GM12878 (cell line): Measurements from ENCODE around the gene ATG9A. TPM values are rescaled to one million over a fixed set of nuclear protein-coding genes. Genes with fewer than 3 reads are reported as not detected.
A peak's percentile ranks its signal among the peaks of the same experiment; 100 is the strongest.

Source experiments
- ATF7 ChIP-seq: fragments of 450-650 bp; IDR thresholded peaks from 2 replicates; pipeline ENCODE4 v1.6.1; 2016; ENCODE audit warnings: low read depth, mild to moderate bottlenecking
- BHLHE40 ChIP-seq, 2 experiments: fragments of 450-650 bp in 1 of 2; IDR thresholded peaks; 2 replicates each; pipeline ENCODE4 v1.6.1; 2011 to 2017; ENCODE audit warnings: low read depth in 2 of 2, borderline replicate concordance in 1 of 2, improper control_type of control experiment in 1 of 2, low read length in 1 of 2, mild to moderate bottlenecking in 1 of 2
- E4F1 ChIP-seq: fragments of 450-650 bp; IDR thresholded peaks from 2 replicates; pipeline ENCODE4 v1.6.1; 2018; ENCODE audit warnings: borderline replicate concordance, mild to moderate bottlenecking; ENCODE audit not compliant: partially characterized antibody
- GATAD2B ChIP-seq: fragments of 450-650 bp; conservative IDR thresholded peaks from 2 replicates; pipeline ENCODE4 v1.6.1; 2017; ENCODE audit warnings: low read depth, mild to moderate bottlenecking, moderate library complexity
- IKZF1 ChIP-seq: fragments of 450-650 bp; conservative IDR thresholded peaks from 2 replicates; pipeline ENCODE4 v1.6.1; 2017; ENCODE audit warnings: antibody characterized with exemption, mild to moderate bottlenecking
- KLF5 ChIP-seq: fragments of 450-650 bp; IDR thresholded peaks from 2 replicates; pipeline ENCODE4 v1.6.1; 2014; ENCODE audit warnings: mild to moderate bottlenecking; ENCODE audit not compliant: partially characterized antibody
- MEF2B ChIP-seq: fragments of 450-650 bp; IDR thresholded peaks from 2 replicates; pipeline ENCODE4 v1.6.1; 2018; ENCODE audit warnings: mild to moderate bottlenecking, moderate library complexity; ENCODE audit not compliant: partially characterized antibody, poor library complexity, severe bottlenecking
- PAX8 ChIP-seq: fragments of 450-650 bp; IDR thresholded peaks from 2 replicates; pipeline ENCODE4 v1.6.1; 2017; ENCODE audit warnings: mild to moderate bottlenecking, moderate library complexity
- SIN3A ChIP-seq: IDR thresholded peaks from 2 replicates; pipeline ENCODE4 v1.6.1; 2012; ENCODE audit warnings: low read depth, low read length, improper control_type of control experiment
- SREBF1 ChIP-seq: IDR thresholded peaks from 2 replicates; pipeline ENCODE4 v1.6.1; 2012; ENCODE audit warnings: mild to moderate bottlenecking, low read length
- TAF1 ChIP-seq: IDR thresholded peaks from 2 replicates; pipeline ENCODE4 v1.6.1; 2011; ENCODE audit warnings: mild to moderate bottlenecking, low read depth, low read length, borderline replicate concordance
- TCF12 ChIP-seq: IDR thresholded peaks from 2 replicates; pipeline ENCODE4 v1.6.1; 2011; ENCODE audit warnings: low read depth, mild to moderate bottlenecking, low read length
- TCF7 ChIP-seq: IDR thresholded peaks from 2 replicates; pipeline ENCODE4 v1.6.1; 2014; ENCODE audit warnings: antibody characterized with exemption, borderline replicate concordance
- USF2 ChIP-seq: IDR thresholded peaks from 2 replicates; pipeline ENCODE4 v1.6.1; 2011; ENCODE audit warnings: low read depth, low read length, improper control_type of control experiment, borderline replicate concordance
- ZNF592 ChIP-seq: fragments of 450-650 bp; IDR thresholded peaks from 2 replicates; pipeline ENCODE4 v1.6.1; 2017; ENCODE audit warnings: mild to moderate bottlenecking, moderate library complexity
- polyA plus RNA-seq, 11 experiments: library from polyadenylated mRNA; depleted of rRNA in 4 of 11; unstranded in 6 of 11; stranded (reverse) in 5 of 11; fragments of >200 nt; fragmentation: Nextera tagmentation in 4 of 11; fragmentation: Illumina TruSeq in 1 of 11; extraction: Ambion mirVana in 4 of 11; extraction: Trizol in 1 of 11; gene quantifications; 1 replicate in 1 of 11; 2 replicates in 10 of 11; pipeline versions ENCODE4 v1.2.1 to v1.2.3, GENCODE V29; 2011 to 2016; ENCODE audit warnings: inconsistent platforms in 2 of 11, missing spikeins in 2 of 11, low read depth in 1 of 11
- total RNA-seq, 4 experiments: library from RNA; depleted of rRNA in 3 of 4; stranded (reverse); fragments of >200 nt in 3 of 4; fragmentation: Illumina TruSeq in 1 of 4; extraction: Trizol in 1 of 4; gene quantifications; 2 replicates each; pipeline versions ENCODE4 v1.2.1 to v1.2.3, GENCODE V29; 2013 to 2021
- TF ChIP-seq, protein P1 (sequence below): fragments of 450-650 bp; IDR thresholded peaks from 2 replicates; pipeline ENCODE4 v1.6.1; 2017; ENCODE audit warnings: mild to moderate bottlenecking, moderate library complexity

The ATG9A gene
- total and polyA plus RNA-seq, 10 of the 15 experiments (the other 5 are each of a cell fraction or from before 2014, with no cell fraction given): 0.16 to 37.5 (median 14.6) TPM; not detected in 1

GRCh38 chr2:219249203-219249980 lies 20.0 kb upstream of the ATG9A start (continued):
- TF ChIP-seq E4F1 (peak; percentile 36), KLF5 (peak; percentile 72), TCF12 (peak; percentile 79; the same call in 1 of the 2 replicates), TCF7 (no peak), USF2 (no peak), BHLHE40 (IDR thresholded peaks at IDR 0.05; ENCODE audit: borderline replicate concordance in 1 of 2, low read depth in 2 of 2, low read length in 1 of 2) (peak in 1 of 2 experiments; percentile 57; a peak in 1 of 4 replicates), ATF7 (peak; percentile 77), SIN3A (0 out of 2 replicates have a peak, but pooled peaks have one; percentile 28), ZNF592 (no peak), GATAD2B (peak; percentile 81), SREBF1 (0 out of 2 replicates have a peak, but pooled peaks have one; percentile 20), IKZF1 (peak; percentile 97), PAX8 (no peak), TAF1 (no peak), MEF2B (peak; percentile 92)
- TF ChIP-seq, protein P1, sequence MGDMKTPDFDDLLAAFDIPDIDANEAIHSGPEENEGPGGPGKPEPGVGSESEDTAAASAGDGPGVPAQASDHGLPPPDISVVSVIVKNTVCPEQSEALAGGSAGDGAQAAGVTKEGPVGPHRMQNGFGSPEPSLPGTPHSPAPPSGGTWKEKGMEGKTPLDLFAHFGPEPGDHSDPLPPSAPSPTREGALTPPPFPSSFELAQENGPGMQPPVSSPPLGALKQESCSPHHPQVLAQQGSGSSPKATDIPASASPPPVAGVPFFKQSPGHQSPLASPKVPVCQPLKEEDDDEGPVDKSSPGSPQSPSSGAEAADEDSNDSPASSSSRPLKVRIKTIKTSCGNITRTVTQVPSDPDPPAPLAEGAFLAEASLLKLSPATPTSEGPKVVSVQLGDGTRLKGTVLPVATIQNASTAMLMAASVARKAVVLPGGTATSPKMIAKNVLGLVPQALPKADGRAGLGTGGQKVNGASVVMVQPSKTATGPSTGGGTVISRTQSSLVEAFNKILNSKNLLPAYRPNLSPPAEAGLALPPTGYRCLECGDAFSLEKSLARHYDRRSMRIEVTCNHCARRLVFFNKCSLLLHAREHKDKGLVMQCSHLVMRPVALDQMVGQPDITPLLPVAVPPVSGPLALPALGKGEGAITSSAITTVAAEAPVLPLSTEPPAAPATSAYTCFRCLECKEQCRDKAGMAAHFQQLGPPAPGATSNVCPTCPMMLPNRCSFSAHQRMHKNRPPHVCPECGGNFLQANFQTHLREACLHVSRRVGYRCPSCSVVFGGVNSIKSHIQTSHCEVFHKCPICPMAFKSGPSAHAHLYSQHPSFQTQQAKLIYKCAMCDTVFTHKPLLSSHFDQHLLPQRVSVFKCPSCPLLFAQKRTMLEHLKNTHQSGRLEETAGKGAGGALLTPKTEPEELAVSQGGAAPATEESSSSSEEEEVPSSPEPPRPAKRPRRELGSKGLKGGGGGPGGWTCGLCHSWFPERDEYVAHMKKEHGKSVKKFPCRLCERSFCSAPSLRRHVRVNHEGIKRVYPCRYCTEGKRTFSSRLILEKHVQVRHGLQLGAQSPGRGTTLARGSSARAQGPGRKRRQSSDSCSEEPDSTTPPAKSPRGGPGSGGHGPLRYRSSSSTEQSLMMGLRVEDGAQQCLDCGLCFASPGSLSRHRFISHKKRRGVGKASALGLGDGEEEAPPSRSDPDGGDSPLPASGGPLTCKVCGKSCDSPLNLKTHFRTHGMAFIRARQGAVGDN: peak; percentile 82
